Measurements from ENCODE around the gene PER2.

The PER2 gene

GRCh38 chr2:238226698-238227586 lies 61.5 kb downstream of the PER2 start:
- H3K27ac ChIP-seq: no peak overlapping the region
- no peak for TF ChIP-seq CTCF (conservative IDR thresholded peaks at IDR 0.05)

- no peak overlapping the region; the same call in 1 of the 2 replicates for H3K27ac ChIP-seq
- TF ChIP-seq CTCF (conservative IDR thresholded peaks at IDR 0.05): no peak
Observed at GRCh38 chr2:238225911-238226697, 62.3 kb downstream of the PER2 start.

- TF ChIP-seq CTCF (conservative IDR thresholded peaks at IDR 0.05): no peak
Observed at GRCh38 chr2:238225121-238225520, 63.3 kb downstream of the PER2 start.

GRCh38 chr2:238224356-238225035 lies 63.9 kb downstream of the PER2 start:
- H3K27ac ChIP-seq: no peak overlapping the region
- TF ChIP-seq CTCF (conservative IDR thresholded peaks at IDR 0.05): no peak

More at GRCh38 chr2:238225121-238225520, 63.3 kb downstream of the PER2 start:
- H3K27ac ChIP-seq: no peak overlapping the region

GRCh38 chr2:238220892-238221521 lies 67.4 kb downstream of the PER2 start:
- no peak overlapping the region for H3K27ac ChIP-seq
- TF ChIP-seq CTCF (conservative IDR thresholded peaks at IDR 0.05): no peak

- no peak overlapping the region for H3K27ac ChIP-seq
- TF ChIP-seq CTCF (conservative IDR thresholded peaks at IDR 0.05): no peak
Observed at GRCh38 chr2:238220274-238220891, 68.0 kb downstream of the PER2 start.

Data from VCaP (cell line).